OCI-LY1 (cell line): ENCODE data around the gene UPB1.
"Not testable (repeated sequence)": the region's sequence is repeated elsewhere in the genome, so short reads cannot be mapped to it uniquely, and the experiment has no call there.

Source experiments
- CTCF ChIP-seq: fragments of 200-600 bp; sonication (generic), shearing (Covaris generic); IDR thresholded peaks from 2 replicates; pipeline ENCODE4 v1.5.1; 2017; ENCODE audit warnings: mild to moderate bottlenecking, antibody characterized with exemption, low read length, moderate library complexity, mixed read lengths
- EZH2 ChIP-seq: fragments of 200-600 bp; sonication (generic), shearing (Covaris generic); IDR thresholded peaks from 2 replicates; pipeline ENCODE4 v1.8.0; 2017; ENCODE audit warnings: borderline replicate concordance, mixed run types, mild to moderate bottlenecking, antibody characterized with exemption, low read length, moderate library complexity, mixed read lengths

- TF ChIP-seq CTCF, EZH2: not testable (repeated sequence)
Observed at GRCh38 chr22:24552503-24553286, 57.6 kb downstream of the UPB1 start.
